Choroid plexus epithelial cell (primary cell): ENCODE results near the gene C10orf53.

Source experiments
- DNase-seq: peaks from one replicate; pipeline ENCODE4 v3.0.0-alpha.2; 2010; ENCODE audit warnings: low read depth
- H3K4me3 ChIP-seq: 2 replicates; pipeline ENCODE4 v1.5.1; 2011; ENCODE audit warnings: low read depth, mild to moderate bottlenecking, control low read depth, low read length, moderate library complexity
- TF ChIP-seq, protein P1 (sequence below): conservative IDR thresholded peaks from 2 replicates; pipeline ENCODE4 v1.5.1; 2011; ENCODE audit warnings: low read depth, mild to moderate bottlenecking, control low read depth, inconsistent platforms, low read length, moderate library complexity

C10orf53 gene, protein sequence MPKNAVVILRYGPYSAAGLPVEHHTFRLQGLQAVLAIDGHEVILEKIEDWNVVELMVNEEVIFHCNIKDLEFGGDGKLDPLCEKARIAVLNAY

DNA sequence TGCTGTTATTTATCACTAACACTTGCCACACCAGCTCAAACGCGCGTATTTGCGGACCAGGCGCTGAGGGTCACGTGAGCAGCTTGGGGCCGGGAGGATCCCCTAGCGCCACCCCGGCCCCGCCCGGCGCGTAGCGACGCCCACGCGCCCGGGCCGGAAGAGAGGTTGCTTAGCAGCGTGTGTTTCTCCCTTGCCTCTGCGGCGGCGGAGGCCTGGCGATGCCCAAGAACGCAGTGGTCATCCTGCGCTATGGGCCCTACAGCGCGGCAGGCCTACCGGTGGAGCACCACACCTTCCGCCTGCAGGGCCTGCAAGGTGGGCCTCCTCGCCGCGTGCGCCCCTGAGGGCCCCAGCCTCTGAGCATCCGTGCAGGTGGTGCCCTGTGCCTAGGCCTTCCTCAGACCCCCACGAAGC is at the start of gene C10orf53:
C10orf53 (plus strand) TSS at position 172 of the 414 bp plus-strand sequence; CDS start at position 219, 47 bp downstream.
- TF ChIP-seq, protein P1, sequence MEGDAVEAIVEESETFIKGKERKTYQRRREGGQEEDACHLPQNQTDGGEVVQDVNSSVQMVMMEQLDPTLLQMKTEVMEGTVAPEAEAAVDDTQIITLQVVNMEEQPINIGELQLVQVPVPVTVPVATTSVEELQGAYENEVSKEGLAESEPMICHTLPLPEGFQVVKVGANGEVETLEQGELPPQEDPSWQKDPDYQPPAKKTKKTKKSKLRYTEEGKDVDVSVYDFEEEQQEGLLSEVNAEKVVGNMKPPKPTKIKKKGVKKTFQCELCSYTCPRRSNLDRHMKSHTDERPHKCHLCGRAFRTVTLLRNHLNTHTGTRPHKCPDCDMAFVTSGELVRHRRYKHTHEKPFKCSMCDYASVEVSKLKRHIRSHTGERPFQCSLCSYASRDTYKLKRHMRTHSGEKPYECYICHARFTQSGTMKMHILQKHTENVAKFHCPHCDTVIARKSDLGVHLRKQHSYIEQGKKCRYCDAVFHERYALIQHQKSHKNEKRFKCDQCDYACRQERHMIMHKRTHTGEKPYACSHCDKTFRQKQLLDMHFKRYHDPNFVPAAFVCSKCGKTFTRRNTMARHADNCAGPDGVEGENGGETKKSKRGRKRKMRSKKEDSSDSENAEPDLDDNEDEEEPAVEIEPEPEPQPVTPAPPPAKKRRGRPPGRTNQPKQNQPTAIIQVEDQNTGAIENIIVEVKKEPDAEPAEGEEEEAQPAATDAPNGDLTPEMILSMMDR: no peak
- peak; percentile 56 for DNase-seq
- peak within 1 kb of the TSS; percentile 17 for H3K4me3 ChIP-seq

DNA sequence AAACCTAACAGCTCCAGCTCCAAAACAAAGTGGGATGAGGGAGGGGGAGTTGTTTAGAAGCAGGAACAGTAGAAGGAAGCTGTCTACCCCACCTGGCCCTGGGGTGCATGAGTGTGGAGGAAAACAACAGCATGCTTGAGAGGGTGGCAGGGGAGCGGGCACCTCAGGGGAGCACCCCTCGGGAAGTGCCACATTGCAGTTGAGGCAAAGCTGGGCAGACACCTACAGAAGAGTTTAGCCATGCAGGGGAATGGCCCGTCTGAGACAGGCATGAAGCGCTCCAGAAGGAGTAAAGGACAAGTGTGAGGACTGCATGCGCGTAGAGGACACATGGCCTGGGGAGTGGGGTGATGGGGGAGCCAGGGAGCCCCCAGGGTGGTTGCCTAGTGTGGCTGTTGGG is 47.5 kb upstream of the C10orf53 start:
- no peak overlapping the region for H3K4me3 ChIP-seq
- TF ChIP-seq, protein P1: no peak
- no peak for DNase-seq

DNA sequence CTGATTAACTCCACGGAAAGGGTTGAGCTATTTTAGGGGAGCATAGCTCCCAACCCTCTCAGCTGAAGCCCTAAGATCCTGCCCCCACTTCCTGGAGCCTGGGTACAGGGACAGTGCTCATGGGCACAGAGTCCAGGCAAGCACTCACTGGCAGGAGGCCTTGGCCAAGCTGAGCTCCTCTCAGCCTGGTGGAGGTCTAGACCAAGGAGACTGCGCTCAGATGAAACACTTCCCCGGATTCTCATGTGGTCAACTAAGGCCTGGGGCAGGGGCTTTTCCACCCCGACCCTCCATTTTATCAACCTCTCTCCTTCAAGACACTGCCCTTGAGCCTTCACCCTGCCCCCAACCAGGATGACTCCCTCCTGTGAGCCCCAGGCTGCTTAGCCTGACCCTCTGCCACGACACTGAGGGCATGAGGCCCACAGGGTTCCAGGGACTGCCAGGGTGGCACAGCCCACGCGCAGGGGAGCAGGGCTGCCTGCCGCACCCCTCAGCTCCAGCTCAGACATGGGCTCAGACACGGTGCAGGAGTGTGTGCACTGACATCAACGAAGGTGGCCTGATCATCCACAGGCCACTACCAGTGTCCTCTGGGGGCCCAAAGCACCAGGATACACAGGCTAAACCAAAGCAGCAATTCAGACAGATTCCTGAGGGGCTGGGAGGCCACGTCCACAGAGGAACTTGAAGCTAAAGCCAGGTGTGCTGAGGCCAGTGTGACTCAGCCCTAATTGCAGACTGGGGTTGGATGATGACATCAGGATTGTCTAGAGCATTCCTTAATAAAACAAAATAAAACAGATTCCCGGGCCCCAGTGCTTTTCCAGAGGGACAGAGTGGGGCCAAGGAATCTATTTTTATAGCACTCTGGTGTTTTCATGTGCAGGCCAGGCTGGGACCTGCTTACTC is 46.8 kb upstream of the C10orf53 start:
- H3K4me3 ChIP-seq: no peak overlapping the region
- TF ChIP-seq, protein P1: no peak
- DNase-seq: no peak

DNA sequence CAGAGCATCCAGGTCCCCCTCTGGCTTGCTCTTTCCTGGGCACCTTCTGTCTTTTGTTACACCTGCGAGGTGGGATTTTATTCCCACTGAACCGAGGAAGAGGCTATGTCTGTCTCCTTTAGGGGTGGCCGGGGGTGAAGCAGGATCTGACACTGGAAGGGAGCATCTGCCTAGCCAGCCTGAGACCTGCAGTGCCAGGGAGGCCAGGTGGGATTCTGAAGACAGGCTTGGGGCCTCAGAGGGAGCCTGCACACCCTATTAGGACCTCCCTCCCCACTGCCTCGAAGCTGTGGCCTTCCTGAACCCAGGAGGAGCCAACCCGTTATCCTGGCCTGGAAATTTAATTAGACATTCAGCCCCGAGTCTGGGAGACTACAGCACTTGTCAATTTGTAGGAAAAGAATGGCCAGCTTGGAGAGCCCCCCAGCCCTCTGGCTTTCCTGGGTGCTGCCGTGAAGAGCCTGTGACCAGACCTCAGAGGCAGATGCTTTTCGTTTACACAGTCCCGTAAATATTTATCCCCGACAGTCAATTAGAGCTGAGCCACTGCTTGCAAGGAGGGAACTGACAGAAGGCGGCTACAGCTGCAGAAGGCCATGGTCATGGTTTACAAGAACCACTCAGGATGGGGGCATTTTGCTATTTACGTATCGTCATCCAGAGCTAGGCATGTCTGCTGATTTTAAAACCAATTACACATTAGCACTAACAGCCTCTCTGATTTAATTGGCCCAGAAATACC is 46.0 kb upstream of the C10orf53 start:
- TF ChIP-seq, protein P1: no peak
- no peak overlapping the region for H3K4me3 ChIP-seq
- no peak for DNase-seq

DNA sequence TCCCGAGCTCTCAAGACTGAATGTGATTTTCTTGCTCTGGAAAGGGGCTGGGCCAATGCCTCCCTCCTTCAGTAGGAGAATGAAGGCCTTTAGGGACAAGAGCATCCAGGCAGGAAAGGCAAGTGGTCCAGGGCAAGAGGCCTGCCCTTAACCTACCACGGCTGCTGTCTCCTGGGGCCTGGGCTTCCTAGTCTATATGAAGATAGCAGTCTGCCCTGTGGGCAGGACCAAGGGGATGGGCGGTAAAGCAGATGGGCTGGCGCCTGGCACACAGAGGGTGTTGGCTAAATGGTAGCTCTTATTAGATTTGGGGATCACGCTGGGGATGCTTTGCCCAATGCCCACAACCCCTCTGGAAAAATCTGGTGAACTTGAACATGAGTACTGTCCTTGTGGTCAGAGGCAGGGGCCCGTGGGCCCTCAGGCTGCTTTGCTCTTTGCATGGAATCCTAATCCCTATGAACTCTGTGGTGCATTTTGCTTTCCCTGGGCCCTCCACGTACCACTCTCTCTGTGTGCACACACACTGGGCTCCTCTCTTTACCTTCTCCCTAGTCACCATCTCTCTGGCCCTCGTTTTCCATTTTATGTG is 45.3 kb upstream of the C10orf53 start:
- TF ChIP-seq, protein P1: no peak
- no peak for DNase-seq
- no peak overlapping the region for H3K4me3 ChIP-seq

DNA sequence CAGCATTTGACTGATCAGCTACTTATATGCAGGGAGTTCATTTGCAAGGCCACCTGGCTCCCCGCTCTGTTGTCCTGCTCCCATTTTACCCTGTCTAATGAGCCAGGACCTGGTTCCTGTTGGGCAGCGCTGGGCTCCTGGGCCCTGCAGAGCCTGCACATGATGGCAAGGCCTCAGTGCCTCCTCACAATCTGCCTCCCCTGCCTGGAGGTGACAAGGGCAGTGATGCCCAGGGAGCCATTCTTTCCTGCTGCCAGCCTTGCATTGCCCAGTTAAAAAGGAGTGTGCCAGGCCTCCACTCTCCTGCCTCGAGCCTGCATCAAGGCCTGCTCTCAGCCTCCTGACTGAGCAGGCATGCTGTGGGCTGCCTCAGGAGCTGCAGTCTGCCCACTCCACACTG is 37.1 kb upstream of the C10orf53 start:
- no peak for DNase-seq
- TF ChIP-seq, protein P1: no peak
- no peak overlapping the region for H3K4me3 ChIP-seq
